Measurements from ENCODE around the gene FAP. TPM values are rescaled to one million over a fixed set of nuclear protein-coding genes. Genes with fewer than 3 reads are reported as not detected.

The FAP gene
- total RNA-seq, 1 donor from 2014 or later, result 0.76 TPM

DNA sequence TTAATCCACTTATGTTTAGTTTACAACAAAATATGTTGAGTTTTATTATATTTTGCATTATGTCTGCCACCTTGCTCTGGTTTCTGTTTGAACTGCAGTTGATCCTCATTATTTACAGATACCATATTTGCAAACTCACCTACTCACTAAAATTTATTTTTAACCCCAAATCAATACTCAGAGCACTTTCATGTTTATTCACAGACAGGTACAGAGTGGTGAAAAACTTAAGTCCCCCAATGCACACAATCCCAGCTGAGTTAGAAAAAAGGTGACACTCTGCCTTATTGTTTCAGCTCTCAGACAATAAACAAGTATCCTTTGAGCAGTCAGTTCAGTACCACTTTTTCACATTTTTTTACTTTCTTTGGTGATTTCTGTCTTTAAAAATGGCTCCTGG lies 104.9 kb downstream of the FAP start:
- intact Hi-C loops (cut with micrococcal nuclease), result no loop called here

- intact Hi-C loops (cut with micrococcal nuclease), result no loop called here
Measured at GRCh38 chr2:162127422-162127821, 115.8 kb downstream of the FAP start.

DNA sequence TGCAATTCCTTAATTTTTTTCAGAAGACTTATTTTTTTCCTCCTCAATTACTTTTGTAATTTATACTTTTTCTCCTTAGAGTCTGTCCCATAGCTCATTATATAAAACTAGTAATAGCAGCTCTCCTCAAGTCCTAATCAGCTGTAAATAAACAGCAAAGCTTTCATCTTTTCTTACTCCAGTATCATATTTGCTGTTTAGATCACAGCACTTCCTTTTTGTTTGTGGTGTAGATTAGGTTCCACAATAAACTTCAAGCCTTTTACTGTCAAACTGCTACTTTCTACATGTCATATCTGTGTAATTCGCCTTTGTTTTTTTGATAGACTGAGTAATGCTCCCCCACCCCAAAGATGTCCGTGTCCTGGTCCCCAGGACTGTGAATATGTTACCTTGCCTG lies 116.7 kb downstream of the FAP start:
- intact Hi-C loops (cut with micrococcal nuclease), result no loop called here

GRCh38 chr2:162126111-162126519 lies 117.1 kb downstream of the FAP start:
- intact Hi-C loops (cut with micrococcal nuclease), result no loop called here

GRCh38 chr2:162125138-162125537 lies 118.1 kb downstream of the FAP start:
- intact Hi-C loops (cut with micrococcal nuclease), result loop anchor here (2.0 kb wide), 2 partner anchors 66 to 698 kb away; no protein-coding TSS in a partner anchor

DNA sequence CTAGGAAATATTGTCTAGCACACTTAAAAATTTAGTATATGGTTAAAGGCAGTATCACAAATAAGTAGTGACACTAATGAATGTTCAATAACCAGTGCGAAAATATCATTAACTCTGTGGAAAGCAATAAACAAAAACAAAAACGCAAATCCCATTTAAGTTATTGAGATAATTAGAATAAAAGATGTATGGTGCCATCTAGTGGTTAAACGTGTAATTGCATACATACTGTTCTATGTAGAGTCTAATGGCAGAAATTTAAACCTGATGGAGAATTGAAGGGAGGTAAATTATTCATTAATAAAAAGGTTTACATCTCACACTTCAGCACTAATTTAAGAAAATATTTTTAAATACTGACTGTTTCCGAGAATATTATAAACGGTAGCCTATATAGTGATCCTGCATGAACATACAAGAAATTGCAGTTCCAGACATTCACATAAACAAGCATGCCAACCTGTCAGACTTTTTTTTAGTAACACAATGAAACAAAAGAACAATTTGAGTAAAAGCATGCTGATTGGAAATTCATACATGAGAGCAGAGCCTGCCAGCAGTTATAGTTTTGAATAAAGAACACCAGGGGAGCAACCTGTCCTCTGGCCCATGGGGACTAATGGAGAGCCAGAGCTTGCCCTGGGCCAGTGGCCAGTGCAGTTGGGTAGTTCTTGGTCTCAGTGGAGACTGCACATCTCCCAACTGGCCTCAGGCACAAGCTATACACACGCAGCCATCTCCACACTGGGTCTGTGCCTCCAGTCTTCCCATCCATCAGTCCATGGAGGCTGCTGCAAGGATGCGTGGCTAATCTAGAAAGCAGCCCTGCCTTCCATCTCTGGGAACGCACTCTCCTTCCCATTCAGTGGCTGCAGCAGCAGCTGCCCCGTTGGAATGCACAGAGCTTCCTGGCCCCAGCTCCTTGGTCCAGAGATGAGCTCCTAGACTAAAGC lies 119.2 kb downstream of the FAP start:
- intact Hi-C loops (cut with micrococcal nuclease), result loop anchor here (1.0 to 5.0 kb wide), 11 partner anchors 50 to 901 kb away; partner anchors contain the start of gene DPP4

Other genes starting within 250 kb of the FAP start
- gene DPP4, start 169.2 kb downstream of the FAP start, total RNA-seq, result 272 and 273 TPM in 2 replicates
- gene GCG, start 91.2 kb downstream of the FAP start, total RNA-seq, result not detected in 2 replicates
- gene IFIH1, start 75.2 kb upstream of the FAP start, total RNA-seq, result 90.5 and 94.0 TPM in 2 replicates
- 16.3 and 16.5 TPM in 2 replicates for gene GCA, start 100.7 kb upstream of the FAP start, total RNA-seq

All from T-helper 1 cell treated with Interleukin-12 subunit alpha and Interleukin-12 subunit beta and Interleukin-4 antibody, amounts not matched to agents 30 ng/mL and 1 ng/mL, for 36 hours (primary cell).